Activated naive CD4-positive, alpha-beta T cell treated with anti-CD3 and anti-CD28 coated beads, Interleukin-2, amount 50 U/mL, for 72 hours (primary cell): Measurements from ENCODE around the gene SUFU. TPM values are rescaled to one million over a fixed set of nuclear protein-coding genes. Genes with fewer than 3 reads are reported as not detected.
A peak's percentile ranks its signal among the peaks of the same experiment; 100 is the strongest.

Experiments used
- ATAC-seq, 2 donors: fragments of 150-1000 bp; cut with Tn5 transposase; 2 replicates each; pipeline ENCODE4 v1.10.0; 2021; ENCODE audit warnings: mild to moderate bottlenecking in 2 of 2, moderate library complexity in 2 of 2
- DNase-seq, 2 donors: peaks; one replicate each; pipeline ENCODE4 v3.0.0; 2021 to 2022; ENCODE audit warnings: low spot score in 2 of 2
- H3K27ac Mint-ChIP-seq, 2 donors: one replicate each; pipeline ENCODE4 v1.8.0; 2022; ENCODE audit warnings: mild to moderate bottlenecking in 2 of 2, mixed read lengths in 2 of 2
- H3K36me3 Mint-ChIP-seq, 2 donors: one replicate each; pipeline ENCODE4 v1.8.0; 2022; ENCODE audit warnings: mixed read lengths in 2 of 2
- H3K9me3 Mint-ChIP-seq, 2 donors: one replicate each; pipeline ENCODE4 v1.8.0; 2022; ENCODE audit warnings: mixed read lengths in 2 of 2
- total RNA-seq, 2 donors: library from RNA; stranded (reverse); gene quantifications; one replicate each; pipeline ENCODE4 v1.2.3, GENCODE V29; 2022

SUFU gene
- total RNA-seq, 2 donors from 2014 or later = 9.1 to 9.9 TPM

- Mint-ChIP-seq H3K36me3 (no peaks in the 10 kb centered on the region), H3K27ac (peak overlapping the region in 1 of 2 donors; percentile 36), H3K9me3 (no peaks in the 10 kb centered on the region)
- ATAC-seq (no peak), DNase-seq (no peak)
Observed at GRCh38 chr10:102670065-102670670, 166.4 kb downstream of the SUFU start.

DNA sequence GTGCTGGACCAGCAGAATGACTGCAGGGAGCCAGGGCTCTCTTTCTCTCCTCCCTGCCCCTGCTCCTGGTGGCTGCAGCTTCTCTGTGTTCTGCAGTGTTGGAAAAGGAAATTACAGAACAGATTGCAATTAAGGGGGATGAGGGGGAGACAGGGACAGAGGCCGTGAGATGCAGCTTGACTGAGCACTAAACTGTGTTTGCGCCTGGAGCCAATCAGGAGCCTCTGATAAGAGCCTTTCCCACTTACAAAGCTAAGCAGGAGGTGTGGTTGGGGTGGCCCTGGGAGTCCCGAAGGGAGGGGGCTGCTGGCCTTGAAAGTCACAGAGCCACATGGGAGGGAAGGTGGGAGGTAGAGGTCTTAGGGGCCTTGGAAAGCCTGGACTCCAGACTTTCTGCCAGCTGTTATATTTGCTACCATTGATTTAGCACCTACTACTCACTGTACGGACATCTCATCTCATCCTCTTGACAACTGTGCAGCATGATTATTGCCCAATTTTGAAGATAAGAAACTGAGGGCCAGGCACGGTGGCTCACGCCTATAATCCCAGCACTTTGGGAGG is 167.2 kb downstream of the SUFU start:
- no peaks in the 10 kb centered on the region for H3K9me3 Mint-ChIP-seq
- H3K36me3 Mint-ChIP-seq = no peaks in the 10 kb centered on the region
- DNase-seq (no peak), ATAC-seq (no peak)
- peak overlapping the region in 1 of 2 donors; percentile 36 for H3K27ac Mint-ChIP-seq

GRCh38 chr10:102673236-102673818 is 169.6 kb downstream of the SUFU start:
- peak overlapping the region; percentile 26 to 46 for H3K27ac Mint-ChIP-seq
- DNase-seq = no peak
- ATAC-seq = no peak
- H3K36me3 Mint-ChIP-seq = no peaks in the 10 kb centered on the region
- no peaks in the 10 kb centered on the region for H3K9me3 Mint-ChIP-seq

DNA sequence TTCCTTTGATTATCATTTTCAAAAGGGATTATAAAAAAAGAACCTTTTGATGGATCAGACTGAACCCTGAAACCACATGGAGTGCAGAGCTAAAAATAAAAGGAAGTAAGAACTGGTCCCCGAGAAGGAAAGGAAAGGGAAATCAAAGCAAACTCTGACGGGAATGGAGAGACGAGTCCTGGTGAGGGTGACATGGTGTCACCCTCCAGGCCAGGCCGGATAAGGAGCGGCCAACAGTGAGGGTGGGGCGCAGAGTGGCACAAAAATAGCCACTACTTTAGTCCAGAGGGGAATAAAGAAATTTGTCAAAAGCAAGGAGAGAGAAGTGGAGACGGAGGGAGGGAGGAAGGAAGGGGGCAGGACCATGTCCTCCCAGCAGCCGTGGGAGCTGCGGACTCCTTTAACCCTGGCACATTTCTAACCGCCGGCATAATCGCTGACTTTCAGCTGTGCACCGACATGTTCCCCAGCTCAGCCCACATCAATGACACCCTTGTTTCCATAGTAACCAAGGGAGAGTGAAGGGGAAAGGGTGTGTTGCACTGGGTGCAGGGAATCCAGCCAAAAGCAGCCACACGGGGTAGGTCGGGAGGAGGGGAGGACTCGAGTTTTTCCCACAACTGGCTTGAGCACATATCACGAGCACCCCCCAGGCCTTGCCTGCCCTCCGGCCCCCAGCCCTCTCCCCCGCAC is 170.2 kb downstream of the SUFU start:
- ATAC-seq (peak; percentile 92), DNase-seq (peak; percentile 59 to 68)
- Mint-ChIP-seq H3K36me3 (no peaks in the 10 kb centered on the region), H3K9me3 (no peaks in the 10 kb centered on the region), H3K27ac (peak overlapping the region; percentile 26 to 46)

- no peak for DNase-seq
- no peak overlapping the region for H3K27ac Mint-ChIP-seq
Observed at GRCh38 chr10:102674566-102674965, 170.8 kb downstream of the SUFU start.

DNA sequence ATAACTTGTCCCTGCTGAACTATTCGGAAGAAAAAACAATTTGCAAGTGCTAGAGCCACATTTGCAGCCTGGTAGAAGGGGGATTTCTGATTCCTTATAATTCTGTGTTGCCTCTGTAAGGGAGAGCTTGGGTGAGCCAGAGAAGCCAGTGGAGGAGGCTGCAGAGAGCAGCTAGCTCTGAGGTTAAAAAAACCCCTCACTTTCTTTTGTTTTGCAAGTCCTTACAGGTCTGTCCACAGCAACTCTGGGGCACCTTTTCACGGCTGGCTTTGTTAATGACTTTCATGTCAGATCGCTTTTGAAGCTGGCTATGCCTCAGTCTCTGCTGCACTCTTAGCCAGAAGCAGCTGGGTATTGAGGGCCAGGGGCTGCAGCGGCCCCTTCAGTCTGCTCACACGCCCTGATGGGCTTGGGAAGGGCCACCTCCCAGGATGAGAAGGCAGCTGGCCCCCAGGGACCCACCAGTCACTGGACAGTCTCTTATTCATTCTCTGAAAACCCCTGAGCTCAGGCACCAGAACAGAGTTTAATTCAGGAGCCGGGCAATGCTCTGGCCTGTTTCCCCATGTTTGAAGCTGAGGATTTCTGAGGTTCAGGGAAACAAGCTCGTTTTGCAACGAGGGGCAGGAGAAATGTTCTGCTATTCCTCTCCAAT is 171.4 kb downstream of the SUFU start:
- DNase-seq (no peak), ATAC-seq (no peak)
- Mint-ChIP-seq H3K27ac (no peak overlapping the region), H3K36me3 (no peaks in the 10 kb centered on the region), H3K9me3 (no peaks in the 10 kb centered on the region)

More at GRCh38 chr10:102674566-102674965, 170.8 kb downstream of the SUFU start:
- Mint-ChIP-seq H3K36me3 (no peaks in the 10 kb centered on the region), H3K9me3 (no peaks in the 10 kb centered on the region)
- ATAC-seq = peak; percentile 24 to 30

- Mint-ChIP-seq H3K36me3 (no peaks in the 10 kb centered on the region), H3K9me3 (no peaks in the 10 kb centered on the region), H3K27ac (no peak overlapping the region)
- no peak for ATAC-seq
- no peak for DNase-seq
Observed at GRCh38 chr10:102675666-102676533, 172.1 kb downstream of the SUFU start.

DNA sequence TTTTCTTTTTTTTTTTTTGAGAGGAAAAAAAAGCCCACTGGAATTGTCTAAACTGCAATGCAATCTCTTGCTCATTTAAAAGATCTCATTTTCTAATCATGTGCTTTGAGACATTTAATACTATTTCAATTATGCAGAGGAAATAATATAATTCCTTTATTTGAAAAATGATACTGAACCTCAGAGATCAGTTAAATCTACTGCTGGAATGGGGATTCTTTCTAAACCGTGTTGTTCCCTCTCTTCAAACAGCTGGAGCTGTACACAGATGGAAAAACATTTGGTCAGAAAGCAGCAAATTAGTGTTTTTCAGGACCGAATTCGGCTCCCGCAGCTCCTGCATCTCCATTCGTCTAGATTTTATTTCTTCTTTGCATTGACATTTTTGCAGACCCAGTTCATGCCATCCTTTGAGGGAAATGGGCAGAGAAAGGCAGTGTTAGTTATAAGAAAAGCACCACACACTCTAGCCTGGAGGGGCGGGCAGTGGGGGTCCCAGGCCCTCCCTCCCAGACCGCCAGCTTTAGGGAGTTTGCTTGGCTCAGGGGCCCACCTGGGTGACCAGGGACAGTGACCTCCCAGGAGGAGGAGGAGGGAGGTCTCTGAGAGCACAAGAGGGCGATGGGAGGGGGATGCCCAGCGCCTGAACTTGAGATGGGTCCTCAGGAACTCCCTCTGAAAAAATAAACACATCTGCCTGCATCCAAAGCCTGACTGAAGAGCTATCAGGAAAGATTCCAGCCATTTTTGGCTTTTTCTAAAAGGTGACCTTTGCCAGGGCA is 173.0 kb downstream of the SUFU start:
- DNase-seq = no peak
- H3K27ac Mint-ChIP-seq = no peak overlapping the region
- no peaks in the 10 kb centered on the region for H3K9me3 Mint-ChIP-seq
- no peaks in the 10 kb centered on the region for H3K36me3 Mint-ChIP-seq
- no peak for ATAC-seq

DNA sequence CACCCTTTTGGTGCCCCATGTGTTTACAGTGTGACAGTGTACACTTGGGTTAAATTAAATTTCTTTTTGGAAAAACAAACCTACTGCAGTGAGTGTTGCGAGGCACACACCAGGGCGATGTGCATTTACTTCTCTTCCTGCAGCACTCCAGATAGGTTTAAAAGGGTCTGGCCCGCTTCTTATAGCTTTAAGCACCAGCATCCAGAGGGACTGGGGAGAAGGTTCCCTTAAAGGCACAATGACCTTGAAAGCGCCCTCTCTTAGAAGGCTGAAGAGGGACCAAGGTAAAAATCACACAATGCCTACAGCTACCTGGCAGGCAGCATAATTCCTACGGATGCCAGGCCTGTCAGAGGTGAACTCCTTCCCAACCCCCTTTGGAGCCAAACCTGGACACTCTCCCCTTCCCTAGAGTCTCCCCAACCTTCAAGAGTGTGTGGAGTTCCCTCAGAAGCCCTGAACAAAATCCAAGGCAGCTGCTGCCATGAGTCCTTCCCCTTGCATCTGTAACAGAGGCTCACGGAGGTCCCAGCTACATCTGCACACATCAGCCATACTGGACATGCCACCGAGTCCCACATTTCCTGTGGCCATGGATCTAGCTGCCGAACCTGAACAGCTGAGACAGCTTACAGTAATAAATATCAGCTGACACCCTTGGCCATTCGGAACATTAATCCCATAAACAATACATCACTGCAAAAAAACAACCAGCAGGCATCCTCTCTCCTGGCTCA is 173.7 kb downstream of the SUFU start:
- no peaks in the 10 kb centered on the region for H3K36me3 Mint-ChIP-seq
- no peak for ATAC-seq

DNA sequence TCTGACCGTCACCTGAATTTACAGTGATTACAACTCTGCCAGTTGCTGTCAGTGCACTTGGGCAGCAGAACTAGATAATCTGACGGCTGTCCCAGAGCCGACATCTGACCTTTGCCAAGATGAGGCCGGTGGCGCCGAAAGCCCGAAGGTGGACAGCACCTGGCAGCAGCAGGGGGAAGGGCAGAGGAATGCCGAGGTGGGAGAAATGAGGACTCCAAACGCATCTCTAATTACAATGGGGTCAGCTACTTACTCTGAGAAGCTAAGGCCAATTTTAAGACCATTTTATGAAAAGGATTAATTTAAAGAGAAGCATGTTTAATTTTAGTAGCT is 174.3 kb downstream of the SUFU start:
- Mint-ChIP-seq H3K27ac (peak overlapping the region in 1 of 2 donors; percentile 46), H3K9me3 (no peaks in the 10 kb centered on the region), H3K36me3 (no peaks in the 10 kb centered on the region)
- DNase-seq (no peak), ATAC-seq (no peak)

More for the DNA sequence above, 173.7 kb downstream of the SUFU start:
- Mint-ChIP-seq H3K27ac (peak overlapping the region in 1 of 2 donors; percentile 46), H3K9me3 (no peaks in the 10 kb centered on the region)
- DNase-seq = no peak

DNA sequence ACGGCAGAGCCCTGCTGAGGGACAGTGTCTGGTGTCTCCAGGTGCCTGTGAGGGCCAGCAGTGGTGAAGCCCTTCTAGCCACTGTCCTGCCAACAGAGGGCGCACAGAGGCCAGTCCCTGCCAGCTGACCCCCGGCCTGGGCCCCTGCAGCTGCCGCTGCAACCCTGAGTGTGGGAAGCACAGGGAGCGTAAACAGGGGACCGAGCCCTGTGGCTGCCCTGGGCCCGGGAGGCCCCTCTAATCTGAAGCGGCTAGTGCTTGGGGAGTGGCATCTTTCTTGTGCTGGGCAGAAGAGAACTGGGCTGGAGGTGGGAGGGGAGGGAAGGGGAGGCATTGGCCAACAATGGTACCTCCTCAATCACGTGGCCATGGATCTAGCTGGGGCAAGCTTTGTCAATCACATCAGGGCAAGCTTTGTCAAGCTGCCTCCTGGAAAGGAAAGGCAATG is 175.1 kb downstream of the SUFU start:
- Mint-ChIP-seq H3K9me3 (no peaks in the 10 kb centered on the region), H3K27ac (no peak overlapping the region), H3K36me3 (no peaks in the 10 kb centered on the region)
- DNase-seq = no peak
- peak in 1 of 2 donors; percentile 16 for ATAC-seq

DNA sequence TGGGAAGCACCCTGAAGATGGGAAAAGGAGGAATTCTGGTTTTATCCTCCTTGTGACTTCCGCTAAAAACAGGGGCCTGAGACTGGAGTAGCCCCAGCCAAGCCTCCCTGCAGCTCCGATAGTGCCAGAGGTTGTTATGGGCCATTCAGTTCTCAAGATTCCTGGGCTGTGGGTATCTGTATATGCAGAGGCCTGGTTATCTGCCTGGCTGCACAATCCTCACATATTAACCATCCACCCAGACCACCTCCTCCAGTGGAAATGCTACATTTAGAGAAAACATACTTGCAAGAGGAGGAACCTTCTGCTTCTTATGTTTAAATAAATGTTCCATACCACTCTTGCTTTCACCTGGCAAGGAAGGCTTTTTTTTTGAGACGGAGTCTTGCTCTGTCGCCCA is 175.8 kb downstream of the SUFU start:
- ATAC-seq (no peak), DNase-seq (no peak)
- Mint-ChIP-seq H3K27ac (no peak overlapping the region), H3K9me3 (no peaks in the 10 kb centered on the region), H3K36me3 (no peaks in the 10 kb centered on the region)

DNA sequence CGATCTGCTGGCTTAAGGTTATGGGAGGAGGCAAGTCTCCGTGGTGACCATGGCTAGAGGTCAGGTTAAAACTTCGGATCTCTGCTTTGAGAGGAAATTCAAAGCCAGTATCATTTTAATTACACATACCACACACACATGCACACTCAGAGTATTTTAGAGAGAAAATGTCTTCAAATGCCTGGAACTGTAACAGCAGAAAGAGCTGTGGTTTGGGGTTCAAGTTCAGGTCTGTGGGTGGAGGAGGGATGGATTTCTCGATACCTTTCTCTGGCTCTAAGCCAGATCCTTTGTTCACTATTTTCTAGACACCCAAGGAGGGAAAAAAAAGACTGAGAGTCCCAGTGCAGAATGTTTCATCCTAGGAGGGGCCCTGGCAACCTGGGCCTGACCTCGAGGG is 177.9 kb downstream of the SUFU start:
- Mint-ChIP-seq H3K9me3 (no peaks in the 10 kb centered on the region), H3K27ac (no peak overlapping the region), H3K36me3 (no peaks in the 10 kb centered on the region)
- DNase-seq (no peak), ATAC-seq (peak in 1 of 2 donors; percentile 7)

- Mint-ChIP-seq H3K9me3 (no peaks in the 10 kb centered on the region), H3K36me3 (no peaks in the 10 kb centered on the region), H3K27ac (peak overlapping the region in 1 of 2 donors; percentile 29)
- ATAC-seq (no peak), DNase-seq (no peak)
Observed at GRCh38 chr10:102682416-102682815, 178.6 kb downstream of the SUFU start.

- no peak for DNase-seq
- H3K36me3 Mint-ChIP-seq = no peaks in the 10 kb centered on the region
- no peak for ATAC-seq
- no peak overlapping the region for H3K27ac Mint-ChIP-seq
- H3K9me3 Mint-ChIP-seq = no peaks in the 10 kb centered on the region
Observed at GRCh38 chr10:102682981-102683380, 179.2 kb downstream of the SUFU start.
